Measurements from ENCODE around the gene LCK.

LCK gene

DNA sequence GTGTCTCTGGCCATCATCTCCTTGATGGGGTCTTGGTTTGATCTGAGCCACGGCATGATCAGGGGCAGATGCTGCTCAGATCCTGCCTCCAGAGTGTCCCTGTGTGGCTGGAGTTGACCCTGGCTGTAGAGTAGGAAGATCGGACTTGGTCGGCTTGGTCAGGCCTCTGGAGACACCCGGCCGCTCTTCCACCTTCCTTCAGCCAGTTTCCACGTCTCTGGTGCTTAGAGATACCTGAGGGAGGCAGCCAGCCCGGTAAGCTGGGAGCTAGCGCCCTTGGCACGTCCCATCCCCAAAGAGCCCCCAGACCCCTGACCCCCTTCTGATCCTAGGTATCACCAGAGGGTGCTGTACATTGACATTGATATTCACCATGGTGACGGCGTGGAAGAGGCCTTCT is 76.1 kb downstream of the LCK start:
- DNase-seq (ENCODE audit: low read depth) = no peak

DNA sequence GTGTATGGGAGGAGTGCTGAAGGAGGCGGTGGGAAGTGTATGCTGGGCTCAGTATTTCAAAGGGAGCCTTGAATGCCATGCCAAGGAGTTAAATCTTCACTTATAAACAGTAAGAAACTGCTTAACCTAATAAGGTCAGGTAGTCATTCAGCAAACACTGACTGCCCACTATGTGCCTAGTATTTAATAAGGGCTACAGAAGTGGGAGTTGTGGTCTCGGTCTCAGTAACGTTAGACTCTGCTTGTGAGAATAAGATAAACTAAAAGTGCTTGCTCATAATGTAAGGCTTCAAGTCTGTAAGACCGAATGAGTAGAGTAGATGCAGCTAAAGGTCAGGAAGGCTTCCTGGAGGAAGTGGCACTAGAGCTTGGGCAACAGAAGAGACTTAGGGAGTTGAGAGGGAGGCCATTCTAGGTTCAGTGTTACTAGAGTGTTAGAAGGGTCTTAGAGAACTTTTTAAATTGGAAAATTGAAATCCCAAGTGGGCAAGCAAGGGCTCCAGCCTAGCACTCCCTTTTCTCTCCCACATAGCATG is 78.9 kb downstream of the LCK start:
- DNase-seq (ENCODE audit: low read depth) = no peak

DNA sequence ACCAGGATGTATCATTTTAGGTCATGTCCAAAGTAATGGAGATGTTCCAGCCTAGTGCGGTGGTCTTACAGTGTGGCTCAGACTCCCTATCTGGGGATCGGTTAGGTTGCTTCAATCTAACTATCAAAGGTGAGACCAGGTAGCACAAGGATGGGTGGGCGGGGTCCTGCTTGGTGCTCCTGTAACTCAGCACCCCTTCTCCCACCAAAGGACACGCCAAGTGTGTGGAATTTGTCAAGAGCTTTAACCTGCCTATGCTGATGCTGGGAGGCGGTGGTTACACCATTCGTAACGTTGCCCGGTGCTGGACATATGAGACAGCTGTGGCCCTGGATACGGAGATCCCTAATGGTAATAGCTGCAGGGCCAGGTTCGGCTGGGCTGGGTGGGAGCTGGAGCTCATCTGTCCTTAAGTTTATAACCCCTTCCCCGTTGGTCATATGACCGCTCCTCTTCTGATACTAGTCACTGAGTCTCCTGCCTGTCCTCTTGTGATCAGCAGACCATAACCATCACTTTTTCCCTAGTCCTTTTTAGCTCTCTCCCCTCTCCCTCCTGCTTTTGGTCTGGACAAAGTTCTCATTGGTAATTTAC is 79.6 kb downstream of the LCK start:
- DNase-seq (ENCODE audit: low read depth) = no peak

DNA sequence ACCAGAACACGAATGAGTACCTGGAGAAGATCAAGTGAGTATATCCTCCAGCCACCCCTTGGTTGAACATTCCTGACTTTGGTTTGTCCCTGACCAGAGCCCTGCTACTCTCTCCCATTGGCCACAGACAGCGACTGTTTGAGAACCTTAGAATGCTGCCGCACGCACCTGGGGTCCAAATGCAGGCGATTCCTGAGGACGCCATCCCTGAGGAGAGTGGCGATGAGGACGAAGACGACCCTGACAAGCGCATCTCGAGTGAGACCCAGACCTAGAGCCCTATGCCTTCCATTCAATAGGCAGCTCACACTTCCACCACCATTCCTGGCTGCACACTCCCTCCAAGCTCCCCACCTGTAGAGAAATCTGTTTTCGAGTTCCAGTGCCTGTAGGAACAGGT is 80.5 kb downstream of the LCK start:
- DNase-seq (ENCODE audit: low read depth) = no peak

DNA sequence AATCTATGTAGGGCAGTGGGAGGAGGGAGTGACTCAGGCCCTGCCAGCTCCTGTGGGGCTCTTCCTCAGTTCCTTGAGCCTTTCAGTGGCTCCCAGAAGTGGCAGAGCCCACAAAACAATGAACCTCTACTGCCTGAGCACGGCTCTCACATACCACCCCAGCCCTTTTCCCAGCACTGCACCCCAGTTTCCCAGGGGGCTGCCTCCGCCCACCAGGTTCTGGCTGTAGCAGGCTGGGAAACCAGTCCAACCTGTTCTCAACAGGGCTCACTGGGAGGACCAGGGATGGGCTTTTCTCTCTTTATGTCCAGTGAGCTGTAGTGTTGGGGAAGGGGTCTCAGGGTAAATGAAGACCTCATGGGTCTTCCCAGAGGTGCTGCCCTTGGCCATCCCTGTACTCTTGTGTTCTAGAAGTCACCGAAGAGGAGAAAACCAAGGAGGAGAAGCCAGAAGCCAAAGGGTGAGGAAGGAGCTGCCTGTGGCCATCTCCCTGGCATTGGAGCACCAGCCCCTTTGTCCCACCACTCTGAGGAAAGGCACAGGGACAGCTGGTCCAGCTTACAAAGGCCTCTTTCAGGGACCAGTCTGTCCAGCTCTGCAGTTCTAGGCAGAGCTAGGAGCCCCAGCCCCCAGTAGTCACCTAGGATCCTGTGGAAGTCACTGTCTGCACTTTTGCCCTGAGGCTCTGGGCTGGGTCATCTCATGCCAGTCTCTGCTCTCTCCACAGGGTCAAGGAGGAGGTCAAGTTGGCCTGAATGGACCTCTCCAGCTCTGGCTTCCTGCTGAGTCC is 81.4 kb downstream of the LCK start:
- no peak for DNase-seq (ENCODE audit: low read depth)

DNA sequence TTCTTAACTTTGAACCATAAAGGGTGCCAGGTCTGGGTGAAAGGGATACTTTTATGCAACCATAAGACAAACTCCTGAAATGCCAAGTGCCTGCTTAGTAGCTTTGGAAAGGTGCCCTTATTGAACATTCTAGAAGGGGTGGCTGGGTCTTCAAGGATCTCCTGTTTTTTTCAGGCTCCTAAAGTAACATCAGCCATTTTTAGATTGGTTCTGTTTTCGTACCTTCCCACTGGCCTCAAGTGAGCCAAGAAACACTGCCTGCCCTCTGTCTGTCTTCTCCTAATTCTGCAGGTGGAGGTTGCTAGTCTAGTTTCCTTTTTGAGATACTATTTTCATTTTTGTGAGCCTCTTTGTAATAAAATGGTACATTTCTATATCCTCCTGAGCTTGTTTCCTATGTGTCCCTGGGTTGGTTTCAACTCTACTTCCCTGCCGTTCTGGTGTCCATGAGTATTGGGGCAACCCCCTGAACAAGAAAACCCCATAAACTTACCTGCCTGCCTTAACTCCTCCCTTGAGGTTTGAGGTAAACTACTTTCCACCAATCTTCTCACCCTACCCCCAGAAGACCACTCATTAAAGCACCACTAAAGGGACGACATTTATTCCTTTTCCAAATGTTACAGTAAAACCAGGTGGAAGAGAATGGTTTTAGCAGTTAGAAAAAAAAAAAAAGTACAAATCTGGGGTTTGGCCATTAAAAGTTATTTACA is 82.3 kb downstream of the LCK start:
- no peak for DNase-seq (ENCODE audit: low read depth)

DNA sequence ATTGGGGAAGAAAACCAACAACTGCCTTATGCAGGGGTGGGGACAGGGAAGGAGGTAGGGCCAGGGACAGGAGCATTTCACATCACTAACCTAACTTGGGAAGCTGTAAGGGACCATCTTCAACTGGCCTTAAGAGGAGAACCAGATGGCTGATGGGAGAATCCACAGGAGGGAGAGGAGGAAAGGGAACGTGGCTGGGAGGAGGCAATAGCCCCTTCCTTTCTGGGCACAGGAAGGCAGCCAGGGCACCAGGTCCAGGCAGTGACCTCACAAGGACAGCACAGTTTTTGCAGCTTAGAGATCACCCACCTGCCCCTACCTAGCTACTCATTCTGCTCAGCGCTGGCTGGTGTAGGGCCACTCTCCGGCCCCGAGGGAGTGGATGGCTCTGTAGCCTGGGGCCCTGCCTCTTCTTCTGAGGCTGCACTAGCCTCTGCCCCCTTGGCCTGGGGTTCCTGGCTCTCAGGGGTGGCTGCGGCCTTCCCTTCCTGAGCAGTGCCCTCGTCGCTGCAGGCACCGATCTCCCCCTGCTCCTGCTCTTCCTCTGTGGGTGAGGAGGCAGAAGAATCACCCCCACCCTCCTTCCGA is 83.3 kb downstream of the LCK start:
- DNase-seq (ENCODE audit: low read depth) = no peak

DNA sequence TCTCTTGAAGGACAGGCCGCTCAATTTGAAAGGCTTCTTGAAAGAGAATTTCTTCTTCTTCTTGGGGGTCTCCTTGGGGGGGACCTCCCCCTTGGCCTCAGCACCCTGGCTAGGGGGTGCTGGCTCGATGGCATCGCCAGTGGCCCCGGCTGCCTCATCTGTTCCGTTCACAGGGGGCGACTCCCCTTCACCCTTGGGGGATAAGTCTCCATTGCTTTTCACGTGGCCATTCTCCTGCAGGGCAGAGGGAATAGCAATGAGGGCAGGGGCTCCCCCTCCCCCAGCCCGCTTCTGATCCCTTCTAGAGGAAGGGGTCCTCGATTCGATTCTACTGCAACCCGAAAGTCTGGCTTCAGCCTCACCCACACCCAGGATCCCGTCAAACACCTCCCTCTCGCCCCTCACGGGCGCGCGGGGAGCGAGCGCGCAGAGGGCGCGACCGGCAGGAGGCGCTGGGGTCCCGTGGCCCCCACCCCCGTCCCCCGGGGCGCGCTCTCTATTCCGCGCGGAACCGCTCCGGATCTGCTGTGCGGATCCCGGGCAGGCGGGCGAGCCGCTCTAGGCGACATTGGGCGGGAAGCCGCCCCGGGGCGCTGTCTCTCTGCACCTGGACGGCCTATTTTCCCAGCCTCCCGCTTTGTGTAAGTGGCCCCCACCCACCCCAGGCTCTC is 83.9 kb downstream of the LCK start:
- no peak for DNase-seq (ENCODE audit: low read depth)

DNA sequence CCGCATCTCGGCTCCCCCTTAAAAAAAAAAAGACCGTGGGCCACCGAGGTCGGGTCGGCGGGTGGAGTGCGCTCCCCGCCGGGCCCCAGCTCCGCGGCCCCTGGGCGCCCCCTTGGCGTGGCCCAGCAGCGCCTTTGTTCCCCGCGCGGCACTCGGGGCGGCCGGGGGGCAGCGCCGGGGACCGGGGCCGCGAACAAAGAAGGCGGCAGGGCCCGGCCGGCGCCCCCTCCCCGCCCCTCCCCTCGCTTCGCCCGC is 84.4 kb downstream of the LCK start:
- no peak for DNase-seq (ENCODE audit: low read depth)
